ENCODE results near the gene LMF2. TPM values are rescaled to one million over a fixed set of nuclear protein-coding genes. Genes with fewer than 3 reads are reported as not detected.
"Not testable (repeated sequence)": the region's sequence is repeated elsewhere in the genome, so short reads cannot be mapped to it uniquely, and the experiment has no call there.

The LMF2 gene
- total RNA-seq, 2 donors from 2014 or later = 147 to 158 TPM

DNA sequence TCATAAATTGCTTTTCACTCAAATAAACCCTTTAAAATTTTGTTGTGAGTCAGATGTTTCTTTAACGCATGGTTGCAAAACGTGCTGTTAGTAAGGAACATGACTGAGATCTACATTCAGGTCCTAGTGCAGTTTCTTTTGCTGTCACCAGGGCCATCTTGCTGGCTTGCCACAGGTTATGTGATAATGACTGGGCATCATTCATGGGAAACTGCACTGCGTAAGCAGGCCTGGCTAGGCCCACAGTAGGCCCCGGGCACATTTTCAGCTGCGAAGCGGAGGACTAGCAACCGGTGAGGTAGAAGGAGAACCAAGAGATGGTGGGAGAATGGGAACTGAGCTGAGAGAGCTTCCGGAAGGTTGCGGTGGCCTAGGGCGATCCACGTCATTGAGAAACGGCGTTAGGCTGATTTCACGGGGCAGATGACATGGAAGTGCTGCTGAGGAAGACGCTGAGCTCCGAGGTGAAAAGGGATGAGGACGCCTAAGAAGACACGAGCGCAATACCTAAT lies 35.0 kb upstream of the LMF2 start:
- 71 to 88% methylated on average over 19 of the region's 19 CpGs for WGBS, 2 donors
- H3K36me3 ChIP-seq (replicated peaks in 1 of 2; ENCODE audit: insufficient read depth in 1 of 2, low read depth in 2 of 2) = no peaks in the 10 kb centered on the region
- peaks cover 22% of the 10 kb centered on the region for H3K4me1 ChIP-seq
- DNase-seq (peak in 1 of 4 donors; percentile 61), ATAC-seq (no peak)
- H3K27ac ChIP-seq = peak overlapping the region in 1 of 4 donors; percentile 90
- no peaks in the 10 kb centered on the region for H3K9me3 ChIP-seq
- no peak overlapping the region for H3K4me3 ChIP-seq
- intact Hi-C loops (cut with DNase I) = no loop called here
- peaks cover 0 to 10% of the 10 kb centered on the region in 2 donors for H3K27me3 ChIP-seq
- TF ChIP-seq, protein P1, sequence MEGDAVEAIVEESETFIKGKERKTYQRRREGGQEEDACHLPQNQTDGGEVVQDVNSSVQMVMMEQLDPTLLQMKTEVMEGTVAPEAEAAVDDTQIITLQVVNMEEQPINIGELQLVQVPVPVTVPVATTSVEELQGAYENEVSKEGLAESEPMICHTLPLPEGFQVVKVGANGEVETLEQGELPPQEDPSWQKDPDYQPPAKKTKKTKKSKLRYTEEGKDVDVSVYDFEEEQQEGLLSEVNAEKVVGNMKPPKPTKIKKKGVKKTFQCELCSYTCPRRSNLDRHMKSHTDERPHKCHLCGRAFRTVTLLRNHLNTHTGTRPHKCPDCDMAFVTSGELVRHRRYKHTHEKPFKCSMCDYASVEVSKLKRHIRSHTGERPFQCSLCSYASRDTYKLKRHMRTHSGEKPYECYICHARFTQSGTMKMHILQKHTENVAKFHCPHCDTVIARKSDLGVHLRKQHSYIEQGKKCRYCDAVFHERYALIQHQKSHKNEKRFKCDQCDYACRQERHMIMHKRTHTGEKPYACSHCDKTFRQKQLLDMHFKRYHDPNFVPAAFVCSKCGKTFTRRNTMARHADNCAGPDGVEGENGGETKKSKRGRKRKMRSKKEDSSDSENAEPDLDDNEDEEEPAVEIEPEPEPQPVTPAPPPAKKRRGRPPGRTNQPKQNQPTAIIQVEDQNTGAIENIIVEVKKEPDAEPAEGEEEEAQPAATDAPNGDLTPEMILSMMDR (IDR thresholded peaks at IDR 0.05) = no peak
- TF ChIP-seq POLR2A (IDR thresholded peaks at IDR 0.05) = peak in 1 of 3 donors; percentile 48

DNA sequence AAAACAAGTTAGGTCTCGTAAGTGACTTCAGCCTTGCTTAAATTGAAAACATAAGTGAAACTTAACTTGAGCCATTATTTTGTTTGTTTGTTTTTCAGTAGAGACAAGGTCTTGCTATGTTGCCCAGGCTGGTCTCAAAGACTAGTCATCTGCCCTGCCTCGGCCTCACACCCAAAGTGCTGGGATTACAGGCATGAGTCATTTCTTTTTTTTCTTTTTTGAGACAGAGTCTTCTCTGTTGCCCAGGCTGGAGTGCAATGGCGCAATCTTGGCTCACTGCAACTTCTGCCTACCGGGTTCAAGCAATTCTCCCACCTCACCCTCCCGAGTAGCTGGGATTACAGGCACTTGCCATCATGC lies 34.1 kb upstream of the LMF2 start:
- H3K36me3 ChIP-seq (replicated peaks in 1 of 2; ENCODE audit: insufficient read depth in 1 of 2, low read depth in 2 of 2); ATAC-seq; H3K4me3 ChIP-seq; H3K9me3 ChIP-seq; intact Hi-C loops (cut with DNase I); H3K27me3 ChIP-seq: not testable (repeated sequence)
- WGBS, 2 donors = 67 to 75% methylated on average over 5 of the region's 5 CpGs
- Histone ChIP-seq H3K27ac (peak overlapping the region in 1 of 4 donors; percentile 90), H3K4me1 (peaks cover 22% of the 10 kb centered on the region)
- peak in 1 of 3 donors; percentile 35 for TF ChIP-seq POLR2A (IDR thresholded peaks at IDR 0.05)
- peak in 1 of 4 donors; percentile 67 for DNase-seq

DNA sequence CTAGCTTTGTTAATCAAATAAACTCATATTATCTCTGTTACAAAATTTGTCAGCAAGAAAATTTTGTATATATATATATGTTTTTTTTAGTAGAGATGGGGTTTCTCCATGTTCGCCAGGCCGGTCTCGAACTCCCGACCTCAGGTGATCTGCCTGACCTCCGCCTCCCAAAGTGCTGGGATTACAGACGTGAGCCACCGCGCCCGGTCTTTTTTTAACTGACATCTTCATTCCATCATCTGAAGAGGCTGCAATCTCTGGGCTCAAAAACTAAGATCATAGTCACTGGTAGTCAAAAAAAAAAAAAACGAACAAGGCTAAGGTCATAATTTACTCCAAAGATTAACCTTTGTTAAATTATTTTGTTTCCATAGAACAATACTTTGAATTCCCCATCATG lies 32.9 kb upstream of the LMF2 start:
- intact Hi-C loops (cut with DNase I) = no loop called here
- TF ChIP-seq, protein P1 (IDR thresholded peaks at IDR 0.05) = no peak
- no peak for TF ChIP-seq POLR2A (IDR thresholded peaks at IDR 0.05)
- peaks cover 22% of the 10 kb centered on the region for H3K4me1 ChIP-seq

DNA sequence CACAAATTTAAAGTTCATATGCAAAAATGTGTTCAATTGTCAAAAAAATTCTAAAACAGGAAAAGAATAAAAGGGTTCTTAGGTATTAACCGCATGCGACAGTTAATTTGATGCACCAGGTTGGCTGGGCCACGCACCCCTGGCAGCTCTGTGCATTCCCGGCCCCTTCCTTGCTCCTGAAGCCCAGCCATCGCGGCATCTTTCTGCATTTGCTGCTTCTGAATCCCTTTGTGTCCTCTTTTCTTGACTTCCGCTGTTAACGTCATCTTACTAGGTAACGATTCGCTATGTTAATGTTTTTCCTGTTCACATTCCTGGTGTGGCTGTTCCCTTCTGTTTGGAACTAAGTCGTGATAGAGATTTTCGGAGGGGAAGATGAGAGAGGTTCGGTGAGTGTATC lies 30.3 kb upstream of the LMF2 start:
- no peak for DNase-seq
- intact Hi-C loops (cut with DNase I) = no loop called here
- peaks cover 14% of the 10 kb centered on the region for H3K4me1 ChIP-seq
- no peak for ATAC-seq
- no peaks in the 10 kb centered on the region for H3K9me3 ChIP-seq
- peak overlapping the region in 3 of 4 donors; percentile 84 to 95 (median 90) for H3K27ac ChIP-seq
- WGBS, 2 donors = 71 to 81% methylated on average over 13 of the region's 13 CpGs
- no peaks in the 10 kb centered on the region for H3K27me3 ChIP-seq
- H3K36me3 ChIP-seq (replicated peaks in 1 of 2; ENCODE audit: insufficient read depth in 1 of 2, low read depth in 2 of 2) = no peaks in the 10 kb centered on the region
- H3K4me3 ChIP-seq = no peak overlapping the region
- TF ChIP-seq, protein P1 (IDR thresholded peaks at IDR 0.05) = no peak
- no peak for TF ChIP-seq POLR2A (IDR thresholded peaks at IDR 0.05)

More for the DNA sequence above, 32.9 kb upstream of the LMF2 start:
- no peaks in the 10 kb centered on the region for H3K27me3 ChIP-seq
- no peak for DNase-seq
- H3K36me3 ChIP-seq (replicated peaks in 1 of 2; ENCODE audit: insufficient read depth in 1 of 2, low read depth in 2 of 2) = no peaks in the 10 kb centered on the region
- ATAC-seq = no peak
- H3K27ac ChIP-seq = peak overlapping the region in 3 of 4 donors; percentile 84 to 95 (median 90)
- no peaks in the 10 kb centered on the region for H3K9me3 ChIP-seq
- H3K4me3 ChIP-seq = no peak overlapping the region
- 62 to 78% methylated on average over 10 of the region's 10 CpGs for WGBS, 2 donors

DNA sequence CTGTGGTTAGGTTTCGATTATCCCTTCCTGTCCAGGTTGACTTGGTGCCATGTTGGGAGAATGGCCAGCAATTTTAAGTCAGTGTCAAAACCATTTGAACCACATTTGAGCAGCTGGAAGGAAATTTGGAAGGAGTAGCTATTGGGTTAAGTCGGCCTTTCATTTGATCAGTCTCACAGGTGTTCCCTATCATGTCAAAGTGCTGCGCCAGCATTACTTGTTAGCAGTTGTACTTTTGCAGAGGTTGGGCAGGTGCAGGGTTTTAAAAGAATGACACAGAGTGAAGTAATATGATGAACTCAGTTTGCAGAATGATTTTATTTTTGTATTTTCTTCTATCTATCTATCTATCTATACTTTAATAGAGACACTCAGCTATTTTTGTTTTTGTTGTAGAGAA lies 28.7 kb upstream of the LMF2 start:
- no peak for TF ChIP-seq POLR2A (IDR thresholded peaks at IDR 0.05)
- ATAC-seq = no peak
- Histone ChIP-seq H3K4me3 (no peak overlapping the region), H3K27ac (no peak overlapping the region), H3K36me3 (replicated peaks in 1 of 2; ENCODE audit: insufficient read depth in 1 of 2, low read depth in 2 of 2) (no peaks in the 10 kb centered on the region), H3K27me3 (peaks cover 0 to 7% of the 10 kb centered on the region in 2 donors), H3K4me1 (peaks cover 29% of the 10 kb centered on the region), H3K9me3 (no peaks in the 10 kb centered on the region)
- 66% methylated on average over 3 of the region's 3 CpGs for WGBS, 2 donors
- intact Hi-C loops (cut with DNase I) = no loop called here
- DNase-seq = no peak

DNA sequence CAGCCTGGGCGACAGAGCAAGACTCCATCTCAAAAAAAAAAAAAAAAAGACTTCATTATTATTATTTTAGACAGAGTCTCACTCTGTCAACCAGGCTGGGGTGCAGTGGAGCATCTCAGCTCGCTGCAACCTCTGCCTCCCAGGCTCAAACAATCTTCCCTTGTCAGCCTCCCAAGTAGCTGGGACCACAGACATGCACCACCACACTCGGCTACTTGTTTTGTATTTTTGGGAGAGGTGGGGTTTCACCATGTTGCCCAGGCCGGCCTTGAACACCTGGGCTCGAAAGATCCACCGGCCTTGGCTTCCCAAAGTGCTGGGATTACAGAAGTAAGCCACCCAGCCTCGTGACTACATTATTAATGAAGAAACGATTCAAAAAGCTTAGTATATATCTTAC lies 27.6 kb upstream of the LMF2 start:
- TF ChIP-seq, protein P1 (IDR thresholded peaks at IDR 0.05) = no peak
- no peak for TF ChIP-seq POLR2A (IDR thresholded peaks at IDR 0.05)
- Histone ChIP-seq H3K36me3 (replicated peaks in 1 of 2; ENCODE audit: insufficient read depth in 1 of 2, low read depth in 2 of 2) (no peaks in the 10 kb centered on the region), H3K4me3 (no peak overlapping the region), H3K27ac (peak overlapping the region in 1 of 4 donors; percentile 85), H3K9me3 (no peaks in the 10 kb centered on the region), H3K27me3 (peaks cover 0 to 17% of the 10 kb centered on the region in 2 donors), H3K4me1 (peaks cover 40% of the 10 kb centered on the region)
- ATAC-seq (no peak), DNase-seq (no peak)
- intact Hi-C loops (cut with DNase I) = no loop called here
- WGBS, 2 donors = 65 to 73% methylated on average over 8 of the region's 8 CpGs

Data from body of pancreas (tissue), 4 donors.